Measurements from ENCODE around the gene SLC1A4.
"Not testable (repeated sequence)": the region's sequence is repeated elsewhere in the genome, so short reads cannot be mapped to it uniquely, and the experiment has no call there.

Gene SLC1A4

DNA sequence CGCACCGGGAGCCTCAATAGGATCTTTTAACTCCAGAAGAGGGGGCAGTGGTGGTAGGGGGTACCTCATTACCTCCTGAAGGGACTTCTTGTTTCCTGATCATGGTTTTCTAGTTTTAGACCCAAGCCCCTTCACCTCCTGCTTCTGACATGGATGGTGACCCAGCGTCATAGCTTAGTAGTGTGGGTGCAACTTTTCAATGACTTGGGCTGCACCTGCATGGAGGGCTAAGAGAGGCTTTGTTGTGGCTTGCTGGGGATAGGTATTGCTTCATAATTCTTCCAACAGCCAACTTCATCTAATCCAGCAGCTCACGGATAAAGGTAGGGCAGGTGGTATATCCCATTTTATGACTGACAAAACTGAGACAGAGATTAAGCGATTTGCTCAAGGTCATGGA is 3.0 kb downstream of the SLC1A4 start:
- no peak for DNase-seq (ENCODE audit: low read depth, low spot score)

DNA sequence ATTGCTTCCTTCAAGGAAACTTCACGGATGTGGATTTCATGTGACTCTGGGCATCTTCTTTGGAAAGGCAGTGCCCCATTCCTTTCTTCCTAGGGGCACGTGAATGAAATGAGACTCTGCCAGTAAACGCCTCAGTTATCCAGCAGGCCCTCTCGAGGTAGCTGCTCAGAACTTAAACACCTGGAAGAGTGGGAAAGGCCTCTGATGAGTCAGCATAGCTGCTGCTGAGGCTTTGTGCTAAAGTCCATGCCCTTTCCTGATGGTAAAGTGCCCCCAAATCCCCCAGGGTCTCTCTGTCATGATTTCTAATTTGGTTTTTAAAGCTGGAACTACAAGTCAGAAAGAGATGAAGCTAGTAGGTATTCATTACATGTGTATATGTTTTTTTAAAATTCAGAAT is 3.8 kb downstream of the SLC1A4 start:
- DNase-seq (ENCODE audit: low read depth, low spot score), result no peak

DNA sequence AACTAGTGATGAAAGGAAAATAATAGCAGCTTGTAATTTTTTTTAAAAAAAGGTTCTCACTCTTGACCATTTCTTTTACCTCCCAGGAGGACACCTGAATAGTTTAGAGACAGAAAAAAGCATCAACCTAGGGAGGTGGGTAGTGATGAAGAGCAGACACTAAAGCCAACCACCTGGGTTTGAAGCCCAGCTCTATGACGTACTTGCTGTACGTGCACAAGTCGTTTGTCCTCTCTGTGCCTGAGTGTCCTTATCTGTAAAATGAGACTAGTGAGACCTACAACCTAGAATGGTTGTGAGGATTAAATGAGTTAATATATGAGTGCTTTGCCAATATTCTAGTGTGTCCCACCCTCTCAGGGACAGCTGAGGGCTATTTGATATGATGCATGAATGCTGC is 5.8 kb downstream of the SLC1A4 start:
- no peak for DNase-seq (ENCODE audit: low read depth, low spot score)

DNA sequence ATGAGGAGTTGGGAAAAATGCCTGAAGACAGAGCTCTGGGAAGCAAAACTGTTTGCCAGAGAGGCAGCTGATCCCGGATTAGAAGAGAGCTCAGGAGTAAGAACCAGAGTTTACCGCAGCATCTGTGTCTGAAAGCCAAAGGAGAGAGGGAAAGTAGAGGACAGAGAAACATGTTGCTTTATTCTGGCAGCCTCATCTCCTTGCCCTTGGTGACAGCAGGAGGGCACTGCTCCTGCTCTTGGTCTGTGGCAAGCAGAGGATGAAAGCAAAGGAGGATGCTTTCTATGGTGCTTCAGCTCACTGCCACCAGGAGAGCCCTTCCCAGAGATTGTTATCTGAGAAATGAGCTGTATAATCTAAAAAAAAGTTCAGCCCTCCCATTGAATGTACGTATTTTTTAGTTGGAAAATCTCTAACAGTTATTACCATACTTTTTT is 7.7 kb downstream of the SLC1A4 start:
- DNase-seq (ENCODE audit: low read depth, low spot score), result no peak

DNA sequence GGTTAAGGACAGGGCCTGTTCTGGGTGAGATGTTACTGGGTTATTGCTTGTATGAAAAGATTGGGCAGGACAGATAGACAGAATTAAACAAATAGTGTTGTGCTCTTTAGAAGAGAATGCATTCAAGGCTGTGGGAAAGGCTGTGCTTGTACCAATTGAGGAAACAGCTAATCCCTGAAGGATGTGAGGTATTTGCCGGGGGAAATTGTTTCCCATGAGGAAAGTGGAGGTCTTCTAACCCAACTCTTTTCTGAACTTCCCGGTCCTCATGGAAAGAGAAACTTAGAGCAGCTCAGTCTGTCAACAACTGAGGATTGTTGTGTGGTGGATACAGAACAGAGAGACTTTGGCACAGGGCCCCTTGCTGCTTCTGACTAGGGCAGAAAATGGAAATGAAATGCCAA is 9.5 kb downstream of the SLC1A4 start:
- DNase-seq (ENCODE audit: low read depth, low spot score), result no peak

DNA sequence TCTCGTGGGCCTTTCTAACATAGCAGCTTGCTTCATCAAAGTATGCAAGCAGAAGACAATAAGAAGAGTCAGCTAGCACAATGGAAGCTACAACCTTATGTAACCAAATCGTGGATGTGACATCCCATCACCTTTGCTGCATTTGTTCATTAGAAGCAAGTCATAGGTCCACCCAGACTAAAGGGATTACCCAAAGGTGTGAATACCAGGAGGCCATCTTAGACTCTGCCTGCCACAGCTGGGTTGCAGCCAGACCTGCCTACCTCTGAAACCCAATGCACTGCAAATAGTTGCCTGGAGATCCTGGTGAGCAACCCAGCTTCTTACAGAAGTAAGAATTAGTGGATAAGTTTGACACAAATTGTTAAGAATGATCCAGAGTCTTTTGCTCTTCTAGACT is 10.6 kb downstream of the SLC1A4 start:
- no peak for DNase-seq (ENCODE audit: low read depth, low spot score)

DNA sequence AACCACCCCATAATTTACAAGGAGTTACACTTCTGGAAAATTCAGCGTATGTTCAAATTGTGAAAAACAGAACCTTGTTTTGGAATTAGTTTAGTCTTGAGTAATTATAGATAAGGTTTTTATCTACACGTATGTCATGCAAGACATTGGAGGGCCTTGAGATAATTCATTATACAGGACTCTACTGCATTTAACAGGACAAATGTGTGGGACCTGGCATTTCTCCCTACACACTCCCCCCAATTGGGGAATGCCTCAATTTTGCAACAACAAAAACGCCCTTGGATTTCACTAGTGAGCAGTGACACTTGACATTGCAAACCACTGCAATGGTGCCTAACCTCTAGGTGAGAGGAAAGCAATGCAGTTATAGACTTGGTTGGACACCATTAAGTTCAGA is 11.4 kb downstream of the SLC1A4 start:
- no peak for DNase-seq (ENCODE audit: low read depth, low spot score)

DNA sequence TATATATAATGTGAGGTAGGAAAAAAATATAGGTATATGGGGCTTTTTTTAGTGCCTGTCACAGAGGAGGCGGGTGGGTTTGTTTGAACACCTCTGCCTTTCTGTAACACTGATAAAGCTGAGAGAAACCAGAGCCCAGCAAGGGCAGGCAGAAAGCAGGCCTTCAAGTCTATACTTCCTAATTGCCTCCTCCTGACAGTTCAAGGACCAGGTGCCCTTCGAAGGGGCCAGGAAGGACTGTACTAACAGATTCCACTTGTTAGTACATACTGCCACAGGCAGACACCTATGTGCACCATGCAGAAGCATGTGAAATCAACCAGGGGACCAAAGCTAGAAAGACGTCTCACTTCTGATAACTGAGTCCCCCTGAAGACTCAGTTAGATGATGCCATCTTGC is 13.8 kb downstream of the SLC1A4 start:
- DNase-seq (ENCODE audit: low read depth, low spot score), result no peak

DNA sequence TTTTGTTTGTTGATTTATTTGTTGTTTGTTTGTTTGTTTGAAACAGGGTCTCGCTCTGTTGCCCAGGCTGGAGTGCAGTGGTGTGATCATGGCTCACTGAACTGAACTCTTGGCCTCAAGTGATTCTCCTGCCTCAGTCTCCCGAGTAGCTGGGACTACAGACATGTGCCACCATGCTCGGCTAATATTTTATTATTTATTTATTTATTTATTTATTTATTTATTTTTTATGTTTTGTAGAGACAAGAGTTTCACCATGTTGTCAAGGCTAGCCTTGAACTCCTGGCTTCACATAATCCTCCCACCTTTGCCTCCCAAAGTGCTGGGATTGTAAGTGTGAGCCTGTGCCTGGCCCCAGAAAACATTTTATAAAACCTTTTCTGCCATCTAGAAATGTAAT is 15.0 kb downstream of the SLC1A4 start:
- DNase-seq (ENCODE audit: low read depth, low spot score), result not testable (repeated sequence)

DNA sequence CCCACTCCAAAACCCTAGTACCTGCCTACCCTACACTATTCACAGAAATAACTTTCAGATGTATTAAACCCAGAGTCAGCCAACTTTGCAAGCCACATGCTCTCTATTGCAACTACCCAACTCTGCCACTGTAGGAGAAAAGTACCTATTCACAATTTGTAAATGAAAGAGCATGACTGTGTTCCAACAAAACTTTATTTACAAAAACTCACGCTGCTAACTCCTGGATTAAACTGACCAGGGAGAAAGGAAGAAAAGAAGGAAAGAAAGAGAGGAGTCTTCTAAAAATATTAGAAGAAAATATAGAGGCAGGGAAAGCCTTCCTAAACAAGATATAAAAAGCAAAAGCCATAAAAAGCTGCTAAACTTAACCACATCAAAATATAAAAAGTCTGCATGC is 24.6 kb downstream of the SLC1A4 start:
- DNase-seq (ENCODE audit: low read depth, low spot score), result no peak

DNA sequence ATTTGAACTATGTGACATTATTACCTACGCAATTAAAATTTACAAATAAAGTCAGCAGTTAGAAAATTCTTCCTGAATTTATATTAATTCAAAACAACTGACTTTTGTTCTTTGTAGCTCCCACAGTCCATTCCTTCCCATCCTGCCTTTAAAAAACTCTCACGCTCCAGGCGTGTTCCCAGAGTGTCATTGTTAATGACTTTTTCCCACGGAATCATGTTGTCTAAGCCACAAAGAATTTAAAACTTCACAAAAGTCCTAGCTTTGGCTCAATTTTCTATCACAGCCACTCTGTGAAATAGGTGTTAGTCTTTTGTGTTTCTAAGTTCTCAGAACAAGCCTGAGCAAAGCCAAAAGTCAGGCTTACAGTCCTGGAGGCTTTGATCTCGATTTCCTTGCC is 26.5 kb downstream of the SLC1A4 start:
- no peak for DNase-seq (ENCODE audit: low read depth, low spot score)

DNA sequence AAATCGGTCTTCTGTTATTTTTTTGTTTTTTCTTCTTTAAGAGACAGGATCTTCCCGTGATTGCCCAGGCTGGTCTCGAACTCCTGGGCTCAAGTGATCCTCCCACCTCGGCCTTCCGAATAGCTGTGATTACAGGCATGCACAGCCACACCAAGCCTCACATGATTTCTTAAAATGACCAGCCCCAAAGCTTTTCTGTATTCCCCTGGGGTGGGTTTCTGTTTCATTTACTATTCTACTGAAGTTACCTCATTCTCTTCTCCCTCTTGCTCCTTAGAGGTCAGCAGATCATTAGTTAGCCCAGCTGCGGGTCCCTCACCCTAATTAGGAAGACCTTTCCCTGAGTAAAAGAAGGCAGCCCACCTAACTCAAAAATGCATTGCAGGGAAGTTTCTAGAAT is 27.6 kb downstream of the SLC1A4 start:
- DNase-seq (ENCODE audit: low read depth, low spot score), result no peak

DNA sequence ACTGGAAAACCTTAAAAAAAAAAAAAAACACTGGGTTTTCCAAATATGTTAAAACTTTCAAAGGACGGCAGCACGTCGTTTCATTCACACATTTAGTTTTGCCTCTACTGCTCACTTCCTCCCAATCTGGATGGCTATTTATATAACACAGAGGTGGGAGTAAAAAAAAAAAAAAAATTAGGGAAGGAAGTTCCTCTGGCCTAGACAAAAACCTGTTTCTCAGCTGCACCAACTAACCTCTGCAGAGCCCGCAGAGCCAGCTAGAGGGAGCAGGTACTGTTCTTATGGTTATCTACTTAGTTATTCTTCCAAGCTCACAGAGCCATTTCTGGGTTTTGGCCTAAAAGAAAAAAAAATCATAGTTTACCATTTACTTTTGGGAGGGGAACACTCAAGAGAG is 28.1 kb downstream of the SLC1A4 start:
- no peak for DNase-seq (ENCODE audit: low read depth, low spot score)

DNA sequence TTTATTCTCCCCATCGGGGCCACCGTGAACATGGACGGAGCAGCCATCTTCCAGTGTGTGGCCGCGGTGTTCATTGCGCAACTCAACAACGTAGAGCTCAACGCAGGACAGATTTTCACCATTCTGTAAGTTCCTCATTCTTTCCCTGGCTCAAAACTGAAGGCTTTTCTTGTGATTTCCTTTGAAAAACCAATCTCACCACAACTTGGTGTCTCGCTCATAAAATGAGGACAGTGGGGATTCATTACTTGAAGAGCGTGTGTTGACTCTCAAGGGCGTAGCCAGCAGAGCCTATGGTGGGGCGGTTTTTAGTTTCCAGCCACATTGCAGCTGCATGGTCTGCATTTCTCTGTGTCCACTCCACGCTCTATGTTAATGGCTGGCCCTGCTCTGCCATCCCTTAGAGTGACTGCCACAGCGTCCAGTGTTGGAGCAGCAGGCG is 29.0 kb downstream of the SLC1A4 start:
- no peak for DNase-seq (ENCODE audit: low read depth, low spot score)

DNA sequence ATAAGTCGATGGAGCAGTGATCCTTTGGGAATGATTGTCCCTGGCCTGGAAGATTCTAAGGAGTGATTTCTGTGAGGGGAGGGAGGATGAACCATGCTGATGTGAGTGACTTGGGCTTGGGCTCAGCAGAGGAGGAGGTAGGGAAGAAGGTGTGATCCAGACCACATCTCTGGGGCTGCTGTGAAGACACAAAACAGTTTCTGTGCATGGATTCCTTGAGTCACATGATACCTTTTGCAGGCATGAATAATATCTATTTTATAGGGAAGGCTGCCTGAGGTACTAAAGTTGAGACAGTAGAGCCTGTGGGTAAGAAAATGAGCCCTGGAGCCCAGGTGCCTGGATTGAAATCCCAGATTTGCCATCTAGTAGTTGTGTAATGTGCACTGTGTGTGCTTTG is 29.8 kb downstream of the SLC1A4 start:
- no peak for DNase-seq (ENCODE audit: low read depth, low spot score)

DNA sequence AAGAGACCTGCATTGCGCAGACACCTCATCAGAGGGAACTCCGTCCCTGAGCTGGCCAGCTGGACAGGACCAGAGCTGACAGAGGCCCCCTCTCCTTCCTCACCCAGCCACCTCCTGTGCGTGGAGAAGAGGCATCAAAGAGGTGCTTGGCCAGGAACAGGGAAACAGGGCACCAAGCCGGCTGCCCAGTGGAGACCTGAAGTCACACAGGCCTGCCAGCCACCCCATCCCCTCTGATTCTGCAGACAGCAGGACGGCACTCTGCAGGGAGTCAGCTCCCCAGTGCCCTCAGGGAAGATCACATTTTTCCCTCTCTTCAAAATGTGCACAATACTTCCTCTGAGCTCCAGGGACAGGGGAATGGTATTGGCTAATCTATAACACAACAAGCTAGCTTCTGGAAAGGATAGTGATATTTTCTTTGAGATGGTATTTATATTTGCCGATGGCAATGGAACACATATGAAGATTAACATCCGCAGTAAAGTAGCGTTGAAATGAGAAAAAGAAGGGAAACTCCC is 30.5 kb downstream of the SLC1A4 start:
- no peak for DNase-seq (ENCODE audit: low read depth, low spot score)

DNA sequence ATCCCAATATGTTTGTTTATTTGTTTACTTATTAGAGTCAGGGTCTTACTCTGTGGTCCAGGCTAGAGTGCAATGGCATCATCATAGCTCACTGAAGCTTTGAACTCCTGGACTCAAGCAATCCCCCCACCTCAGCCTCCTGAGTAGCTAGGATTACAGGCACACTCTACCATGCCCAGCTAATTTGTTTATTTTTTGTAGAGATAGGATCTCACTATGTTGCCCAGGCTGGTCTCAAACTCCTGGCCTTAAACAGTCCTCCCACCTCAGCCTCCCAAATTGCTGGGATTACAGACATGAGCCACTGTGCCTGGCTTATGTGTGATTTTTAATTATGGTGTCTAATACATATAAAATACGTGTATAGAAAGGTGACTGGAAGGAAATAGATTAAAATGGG is 31.1 kb downstream of the SLC1A4 start:
- not testable (repeated sequence) for DNase-seq (ENCODE audit: low read depth, low spot score)

DNA sequence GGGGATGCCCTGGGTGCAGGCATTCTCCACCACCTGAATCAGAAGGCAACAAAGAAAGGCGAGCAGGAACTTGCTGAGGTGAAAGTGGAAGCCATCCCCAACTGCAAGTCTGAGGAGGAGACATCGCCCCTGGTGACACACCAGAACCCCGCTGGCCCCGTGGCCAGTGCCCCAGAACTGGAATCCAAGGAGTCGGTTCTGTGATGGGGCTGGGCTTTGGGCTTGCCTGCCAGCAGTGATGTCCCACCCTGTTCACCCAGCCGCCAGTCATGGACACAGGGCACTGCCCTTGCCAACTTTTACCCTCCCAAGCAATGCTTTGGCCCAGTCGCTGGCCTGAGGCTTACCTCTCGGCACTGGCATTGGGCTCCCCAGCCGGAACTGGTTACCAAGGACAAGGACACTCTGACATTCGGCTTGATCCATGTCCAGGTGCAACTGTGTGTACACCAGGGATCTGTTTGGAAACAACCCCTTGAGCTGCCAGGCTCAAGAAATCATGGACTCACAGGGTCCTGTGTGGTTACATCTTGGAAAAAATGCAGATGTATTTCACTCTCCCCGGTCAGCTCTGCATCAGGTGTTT is 31.8 kb downstream of the SLC1A4 start:
- no peak for DNase-seq (ENCODE audit: low read depth, low spot score)

DNA sequence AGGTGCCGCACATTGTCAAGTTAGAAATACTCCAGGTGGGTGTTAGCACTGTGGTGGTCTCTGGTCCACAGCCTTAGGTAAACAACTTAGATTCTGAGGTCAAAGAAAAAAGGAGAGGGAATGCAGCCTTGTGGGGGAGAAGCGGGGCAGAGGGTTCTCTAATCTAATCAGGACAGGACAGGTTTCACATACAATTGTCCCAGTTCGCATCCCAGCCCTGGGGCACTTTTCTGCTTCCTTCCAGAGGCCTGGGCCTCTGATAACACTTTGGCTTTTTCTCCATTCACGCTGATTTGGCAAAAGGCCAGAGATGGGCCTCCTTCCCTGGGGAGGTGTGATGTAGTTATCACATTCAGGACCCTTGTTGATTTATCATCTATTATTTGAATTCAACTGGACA is 32.5 kb downstream of the SLC1A4 start:
- no peak for DNase-seq (ENCODE audit: low read depth, low spot score)

DNA sequence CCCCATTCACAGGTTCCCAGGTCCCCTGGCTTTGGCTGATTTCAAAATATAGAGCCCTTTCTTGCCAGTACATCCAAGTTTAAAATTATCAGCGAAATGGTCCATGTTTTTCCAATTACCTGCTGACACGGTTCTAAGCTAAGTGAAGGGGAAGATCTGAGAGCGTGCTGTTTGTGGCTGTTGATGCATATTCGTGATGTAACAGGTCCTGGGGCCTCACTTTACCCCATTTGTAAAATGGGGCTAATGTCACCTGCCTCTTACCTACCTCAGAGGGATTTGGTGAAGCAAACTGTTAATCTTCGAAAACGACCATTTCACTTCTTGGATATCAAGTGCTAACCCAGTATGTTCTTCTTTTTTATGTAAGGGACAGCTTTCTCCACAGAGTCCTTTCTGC is 33.0 kb downstream of the SLC1A4 start:
- DNase-seq (ENCODE audit: low read depth, low spot score), result no peak

DNA sequence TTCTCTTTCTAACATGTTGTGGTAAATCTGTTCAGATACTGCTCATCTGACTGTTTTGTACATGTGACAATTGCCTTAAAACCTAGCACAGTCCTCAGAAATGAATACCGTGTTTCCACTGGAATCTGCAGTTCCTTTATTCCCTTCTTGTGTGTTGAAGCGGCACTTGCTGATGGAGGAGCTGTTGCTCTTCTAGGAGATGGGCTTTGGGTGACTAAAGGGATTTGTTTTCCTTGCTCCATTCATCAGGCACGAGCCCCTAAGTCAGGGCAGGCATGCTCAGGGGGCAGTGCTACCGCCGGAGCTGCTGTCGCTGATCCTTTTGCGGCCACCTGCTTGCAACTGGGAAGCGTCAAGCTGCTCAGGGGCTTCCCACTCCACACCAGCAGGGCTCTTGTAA is 34.5 kb downstream of the SLC1A4 start:
- no peak for DNase-seq (ENCODE audit: low read depth, low spot score)

DNA sequence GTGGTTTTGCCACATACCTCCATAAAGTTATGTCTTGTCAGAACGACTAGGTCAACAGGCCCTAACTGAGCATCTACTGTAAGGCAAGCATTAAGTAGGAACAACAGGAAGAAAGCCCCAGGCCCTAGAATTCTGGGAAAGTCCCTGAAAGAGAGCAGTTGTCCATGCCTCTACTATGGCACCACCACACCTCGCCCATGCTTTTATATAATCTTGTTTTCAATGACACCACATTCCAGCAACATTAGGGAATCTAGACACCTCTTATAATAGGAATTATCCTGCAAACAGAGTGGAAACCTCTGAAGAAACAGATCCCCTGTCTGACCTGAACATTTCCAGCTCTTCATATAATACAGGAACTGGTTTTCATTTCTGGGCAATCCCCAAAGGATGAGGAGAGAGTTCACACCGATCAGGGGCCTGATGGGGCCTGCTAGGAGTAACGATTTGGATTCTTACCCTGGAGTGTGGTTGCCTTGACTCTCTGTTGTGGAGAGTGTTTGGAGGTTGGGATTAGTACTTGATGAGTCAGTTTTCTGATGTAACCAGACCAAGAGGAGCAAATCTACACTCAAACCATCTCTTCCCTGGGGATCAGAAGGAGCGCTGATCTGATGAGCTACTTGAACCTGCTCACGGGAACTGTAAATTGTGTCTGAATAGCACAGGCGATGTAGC is 35.1 kb downstream of the SLC1A4 start:
- DNase-seq (ENCODE audit: low read depth, low spot score), result no peak

DNA sequence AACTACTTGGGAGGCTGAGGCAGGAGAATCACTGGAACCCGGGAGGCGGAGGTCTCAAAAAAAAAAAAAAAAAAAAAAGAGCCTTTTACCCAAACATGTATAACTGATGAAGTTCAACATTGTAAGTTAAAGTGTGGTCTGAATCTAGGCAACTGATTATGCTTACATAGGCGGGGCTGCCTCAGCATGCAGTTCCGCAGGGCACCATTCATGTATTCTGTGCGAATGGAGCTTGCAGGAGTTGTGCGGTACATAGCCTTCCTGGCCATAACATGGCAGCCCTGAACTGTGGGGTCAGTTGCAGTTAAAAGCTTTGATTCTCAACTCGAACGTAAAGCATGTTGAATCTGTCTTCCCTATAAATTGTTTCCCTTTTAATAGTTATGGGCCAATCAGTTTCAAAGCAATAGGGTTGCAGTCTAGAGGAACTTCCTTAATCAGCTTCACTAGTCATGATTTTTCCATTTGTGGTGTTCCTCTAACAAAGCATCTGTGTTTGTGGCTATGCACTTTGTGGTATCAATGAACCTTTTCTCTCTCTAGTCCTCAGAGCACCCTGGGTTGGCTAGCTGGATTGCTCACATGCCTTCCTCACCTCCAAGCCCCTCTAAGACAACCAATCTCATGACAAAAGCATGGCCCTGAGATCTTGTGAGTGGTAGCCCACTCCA is 36.4 kb downstream of the SLC1A4 start:
- no peak for DNase-seq (ENCODE audit: low read depth, low spot score)

All from activated naive CD8-positive, alpha-beta T cell treated with anti-CD3 and anti-CD28 coated beads, Interleukin-2, amount 50 U/mL, for 16 hours (primary cell).